Osteocyte (in vitro differentiated cells): ENCODE measurements around the gene GRHL1. TPM values are rescaled to one million over a fixed set of nuclear protein-coding genes. Genes with fewer than 3 reads are reported as not detected.
A peak's percentile ranks its signal among the peaks of the same experiment; 100 is the strongest.

ENCODE experiments used
- DNase-seq: peaks from one replicate; pipeline ENCODE4 v3.0.0; 2021; ENCODE audit warnings: mixed read lengths; ENCODE audit not compliant: unreplicated experiment; ENCODE audit errors: extremely low spot score
- H3K27ac Mint-ChIP-seq: one replicate; pipeline ENCODE4 v1.8.0; 2021; ENCODE audit warnings: mild to moderate bottlenecking, mixed read lengths; ENCODE audit not compliant: unreplicated experiment
- H3K27me3 Mint-ChIP-seq: one replicate; pipeline ENCODE4 v1.8.0; 2021; ENCODE audit warnings: mixed read lengths; ENCODE audit not compliant: unreplicated experiment
- H3K36me3 Mint-ChIP-seq: one replicate; pipeline ENCODE4 v1.8.0; 2021; ENCODE audit warnings: mixed read lengths; ENCODE audit not compliant: unreplicated experiment
- H3K4me1 Mint-ChIP-seq: one replicate; pipeline ENCODE4 v1.8.0; 2021; ENCODE audit warnings: mixed read lengths; ENCODE audit not compliant: unreplicated experiment
- H3K4me3 Mint-ChIP-seq: one replicate; pipeline ENCODE4 v1.8.0; 2021; ENCODE audit warnings: mild to moderate bottlenecking, moderate library complexity, mixed read lengths; ENCODE audit not compliant: unreplicated experiment
- H3K9me3 Mint-ChIP-seq: one replicate; pipeline ENCODE4 v1.8.0; 2021; ENCODE audit warnings: mixed read lengths; ENCODE audit not compliant: unreplicated experiment
- total RNA-seq: library from RNA; stranded (reverse); gene quantifications from 2 replicates; pipeline ENCODE4 v1.2.1, GENCODE V29; 2021
- TF ChIP-seq, protein P1 (sequence below): fragments of 200-600 bp; sonication (generic); IDR thresholded peaks from 2 replicates; pipeline ENCODE4 v1.5.0; 2021; ENCODE audit warnings: antibody characterized with exemption, mild to moderate bottlenecking, moderate library complexity

The GRHL1 gene
- total RNA-seq, 1 donor from 2014 or later = 0.32 TPM

DNA sequence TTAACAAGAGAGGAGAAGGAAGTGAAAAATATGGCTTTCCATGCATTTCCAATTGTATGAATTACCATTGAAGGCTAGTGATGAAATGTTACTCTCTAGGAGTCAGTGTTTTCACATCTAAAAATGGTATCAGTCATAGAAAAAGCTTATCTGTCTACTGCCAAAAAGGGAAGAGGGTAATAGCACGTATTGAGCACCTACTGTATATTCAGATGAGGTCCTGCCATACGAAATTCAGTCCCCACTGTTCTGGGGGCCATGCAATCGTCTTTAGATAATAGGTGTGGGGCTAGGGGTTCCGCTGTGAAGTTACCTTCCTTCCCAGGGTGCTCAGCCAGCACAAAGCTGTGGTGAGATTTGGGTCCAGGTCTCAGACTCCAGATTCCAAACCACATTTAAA lies 14.2 kb upstream of the GRHL1 start:
- H3K27me3 Mint-ChIP-seq = no peaks in the 10 kb centered on the region
- no peak overlapping the region for H3K4me3 Mint-ChIP-seq
- no peaks in the 10 kb centered on the region for H3K9me3 Mint-ChIP-seq
- TF ChIP-seq, protein P1, sequence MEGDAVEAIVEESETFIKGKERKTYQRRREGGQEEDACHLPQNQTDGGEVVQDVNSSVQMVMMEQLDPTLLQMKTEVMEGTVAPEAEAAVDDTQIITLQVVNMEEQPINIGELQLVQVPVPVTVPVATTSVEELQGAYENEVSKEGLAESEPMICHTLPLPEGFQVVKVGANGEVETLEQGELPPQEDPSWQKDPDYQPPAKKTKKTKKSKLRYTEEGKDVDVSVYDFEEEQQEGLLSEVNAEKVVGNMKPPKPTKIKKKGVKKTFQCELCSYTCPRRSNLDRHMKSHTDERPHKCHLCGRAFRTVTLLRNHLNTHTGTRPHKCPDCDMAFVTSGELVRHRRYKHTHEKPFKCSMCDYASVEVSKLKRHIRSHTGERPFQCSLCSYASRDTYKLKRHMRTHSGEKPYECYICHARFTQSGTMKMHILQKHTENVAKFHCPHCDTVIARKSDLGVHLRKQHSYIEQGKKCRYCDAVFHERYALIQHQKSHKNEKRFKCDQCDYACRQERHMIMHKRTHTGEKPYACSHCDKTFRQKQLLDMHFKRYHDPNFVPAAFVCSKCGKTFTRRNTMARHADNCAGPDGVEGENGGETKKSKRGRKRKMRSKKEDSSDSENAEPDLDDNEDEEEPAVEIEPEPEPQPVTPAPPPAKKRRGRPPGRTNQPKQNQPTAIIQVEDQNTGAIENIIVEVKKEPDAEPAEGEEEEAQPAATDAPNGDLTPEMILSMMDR = no peak
- DNase-seq = no peak
- H3K4me1 Mint-ChIP-seq = peaks cover 26% of the 10 kb centered on the region
- no peak overlapping the region for H3K27ac Mint-ChIP-seq
- H3K36me3 Mint-ChIP-seq = peaks cover 23% of the 10 kb centered on the region

DNA sequence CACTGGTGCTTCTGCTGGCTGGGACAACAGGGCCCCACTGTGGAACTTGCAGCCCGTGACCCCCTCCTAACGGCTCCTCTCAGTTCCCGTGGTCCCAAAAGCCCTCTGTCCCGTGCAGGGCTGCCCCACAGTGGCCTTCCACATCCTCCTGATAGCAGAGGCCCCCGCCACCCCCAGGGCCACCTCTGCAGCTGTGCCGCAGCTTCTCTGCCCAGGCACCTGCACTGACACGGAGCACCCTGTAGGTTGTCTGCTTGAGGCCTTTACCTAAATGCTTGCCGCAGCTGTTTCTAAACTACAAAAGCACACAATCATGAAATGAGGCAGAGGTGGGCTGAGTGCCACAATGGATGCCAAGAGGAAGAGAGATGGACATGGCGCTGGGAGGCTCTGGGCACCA lies 13.5 kb upstream of the GRHL1 start:
- no peak for DNase-seq
- peaks cover 26% of the 10 kb centered on the region for H3K4me1 Mint-ChIP-seq
- no peaks in the 10 kb centered on the region for H3K27me3 Mint-ChIP-seq
- no peaks in the 10 kb centered on the region for H3K9me3 Mint-ChIP-seq
- H3K36me3 Mint-ChIP-seq = peaks cover 21% of the 10 kb centered on the region
- no peak overlapping the region for H3K27ac Mint-ChIP-seq
- no peak overlapping the region for H3K4me3 Mint-ChIP-seq
- TF ChIP-seq, protein P1 = no peak

DNA sequence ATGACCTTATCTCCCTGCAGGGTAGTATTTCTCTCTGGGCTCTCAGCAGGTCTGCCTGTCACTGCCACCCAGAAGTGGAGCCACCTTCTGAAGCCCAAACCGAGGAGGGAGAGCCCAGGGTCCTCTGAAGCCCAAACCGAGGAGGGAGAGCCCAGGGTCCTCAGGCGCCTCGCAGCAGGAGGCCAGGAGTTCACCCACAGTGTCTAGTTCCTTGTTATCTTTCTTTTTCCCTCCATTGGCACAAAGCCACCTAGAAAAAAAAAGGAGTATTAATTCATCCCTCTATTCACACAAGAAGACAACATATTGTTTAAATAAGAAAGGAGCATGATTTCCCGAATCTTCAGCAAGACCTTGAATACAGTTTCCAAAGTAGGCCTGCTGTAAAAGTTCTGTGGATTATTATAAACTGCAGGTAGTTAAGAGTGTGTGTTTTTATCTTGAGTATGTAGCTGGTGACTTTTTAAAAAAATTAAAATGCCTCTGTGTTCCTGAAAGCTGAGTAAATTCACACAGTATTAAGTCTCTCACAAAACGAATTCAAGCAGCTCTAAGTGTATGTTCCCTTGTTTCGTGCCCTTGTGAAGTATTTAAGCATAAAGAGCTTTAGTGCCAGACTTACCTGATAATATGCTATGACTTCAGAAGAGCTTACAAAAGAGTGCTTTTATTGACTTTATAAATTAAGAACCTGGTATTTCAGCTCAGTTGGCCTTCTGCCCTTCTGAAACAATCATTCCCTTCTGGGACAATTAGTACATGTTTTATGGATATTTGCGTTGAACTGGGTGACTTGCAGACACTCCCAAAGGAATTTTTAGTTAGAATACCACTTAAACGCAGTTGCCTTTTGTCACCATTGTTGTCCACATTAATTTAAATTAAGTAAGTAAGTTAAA lies 11.7 kb upstream of the GRHL1 start:
- Mint-ChIP-seq H3K4me3 (no peak overlapping the region), H3K4me1 (peaks cover 26% of the 10 kb centered on the region), H3K9me3 (no peaks in the 10 kb centered on the region), H3K27ac (no peak overlapping the region), H3K27me3 (no peaks in the 10 kb centered on the region), H3K36me3 (peaks cover 11% of the 10 kb centered on the region)
- no peak for DNase-seq
- TF ChIP-seq, protein P1 = no peak

DNA sequence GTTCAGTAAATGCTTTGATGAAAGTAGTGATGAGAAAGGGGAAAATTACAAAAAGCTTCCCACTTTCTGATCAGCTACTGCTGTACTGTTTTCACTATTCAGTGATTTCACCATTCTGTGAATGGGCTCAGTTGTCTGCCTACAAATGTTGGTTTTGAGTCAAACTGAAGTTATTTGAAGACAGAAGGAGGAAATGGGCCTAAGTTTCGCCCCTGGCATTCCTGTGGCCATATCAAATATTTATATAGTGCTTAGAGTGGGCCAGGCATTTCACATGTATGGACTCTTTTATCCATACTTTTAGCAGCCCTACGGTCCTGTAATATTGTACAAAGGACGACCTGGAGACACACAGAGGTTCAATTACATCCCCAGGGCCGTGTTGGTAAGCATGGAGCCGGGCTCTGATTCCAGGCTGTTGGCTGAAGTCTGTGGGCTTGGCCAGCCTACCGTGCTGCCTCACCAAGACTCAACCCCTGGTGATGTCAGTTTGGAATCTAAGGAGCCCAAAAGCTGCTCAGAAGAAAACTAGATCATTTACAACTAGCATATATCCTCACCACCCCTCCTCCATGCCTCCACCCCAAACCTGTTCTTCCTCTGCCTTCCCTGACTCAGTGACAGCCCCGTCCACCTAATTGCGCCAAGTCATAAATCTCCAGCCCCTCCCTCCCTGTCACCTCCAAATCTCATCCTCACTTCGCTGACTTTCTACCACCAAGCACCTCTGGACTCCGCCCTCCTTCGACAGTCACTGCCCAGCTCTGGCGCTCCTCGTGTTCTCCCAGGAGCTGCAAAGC lies 10.1 kb upstream of the GRHL1 start:
- DNase-seq = no peak

More for the DNA sequence above, 10.1 kb upstream of the GRHL1 start:
- Mint-ChIP-seq H3K27ac (peak overlapping the region; percentile 45), H3K36me3 (peaks cover 4% of the 10 kb centered on the region), H3K27me3 (peaks cover 4% of the 10 kb centered on the region), H3K4me1 (peaks cover 26% of the 10 kb centered on the region), H3K4me3 (no peak overlapping the region), H3K9me3 (no peaks in the 10 kb centered on the region)
- TF ChIP-seq, protein P1 = no peak
